ENCODE data around the gene DECR2.
"Not testable (repeated sequence)": the region's sequence is repeated elsewhere in the genome, so short reads cannot be mapped to it uniquely, and the experiment has no call there.

The DECR2 gene

GRCh38 chr16:405548-406506, 4.1 kb downstream of the DECR2 start:
- no peak for DNase-seq

- no peak for DNase-seq
These were observed 5.6 kb downstream of the DECR2 start for GRCh38 chr16:407253-407652.

DNA sequence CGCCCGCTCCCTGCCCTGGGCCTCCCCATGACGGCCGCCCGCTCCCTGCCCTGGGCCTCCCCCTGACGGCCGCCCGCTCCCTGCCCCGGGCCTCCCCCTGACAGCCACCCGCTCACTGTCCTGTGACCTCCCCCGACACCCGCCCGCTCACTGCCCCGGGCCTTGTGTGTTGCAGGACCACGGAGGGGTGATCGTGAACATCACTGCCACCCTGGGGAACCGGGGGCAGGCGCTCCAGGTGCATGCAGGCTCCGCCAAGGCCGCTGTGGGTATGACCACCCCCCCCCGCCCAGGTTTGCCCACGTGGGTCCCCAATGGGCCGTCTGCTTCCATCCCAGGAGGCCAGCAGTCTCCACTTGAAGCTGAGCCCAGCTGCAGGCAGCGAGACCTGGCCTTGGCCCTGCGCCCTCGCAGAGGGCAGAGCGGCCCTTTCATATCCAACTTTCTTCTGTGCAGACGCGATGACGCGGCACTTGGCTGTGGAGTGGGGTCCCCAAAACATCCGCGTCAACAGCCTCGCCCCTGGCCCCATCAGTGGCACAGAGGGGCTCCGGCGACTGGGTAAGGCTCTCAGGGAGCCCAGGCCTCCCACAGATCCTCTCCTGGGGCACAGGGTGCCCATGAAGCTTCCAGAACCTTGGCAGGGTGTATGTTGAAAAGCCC, 9.0 kb downstream of the DECR2 start:
- DNase-seq = no peak

- DNase-seq = no peak
These were observed 10.0 kb downstream of the DECR2 start for GRCh38 chr16:411576-412265.

DNA sequence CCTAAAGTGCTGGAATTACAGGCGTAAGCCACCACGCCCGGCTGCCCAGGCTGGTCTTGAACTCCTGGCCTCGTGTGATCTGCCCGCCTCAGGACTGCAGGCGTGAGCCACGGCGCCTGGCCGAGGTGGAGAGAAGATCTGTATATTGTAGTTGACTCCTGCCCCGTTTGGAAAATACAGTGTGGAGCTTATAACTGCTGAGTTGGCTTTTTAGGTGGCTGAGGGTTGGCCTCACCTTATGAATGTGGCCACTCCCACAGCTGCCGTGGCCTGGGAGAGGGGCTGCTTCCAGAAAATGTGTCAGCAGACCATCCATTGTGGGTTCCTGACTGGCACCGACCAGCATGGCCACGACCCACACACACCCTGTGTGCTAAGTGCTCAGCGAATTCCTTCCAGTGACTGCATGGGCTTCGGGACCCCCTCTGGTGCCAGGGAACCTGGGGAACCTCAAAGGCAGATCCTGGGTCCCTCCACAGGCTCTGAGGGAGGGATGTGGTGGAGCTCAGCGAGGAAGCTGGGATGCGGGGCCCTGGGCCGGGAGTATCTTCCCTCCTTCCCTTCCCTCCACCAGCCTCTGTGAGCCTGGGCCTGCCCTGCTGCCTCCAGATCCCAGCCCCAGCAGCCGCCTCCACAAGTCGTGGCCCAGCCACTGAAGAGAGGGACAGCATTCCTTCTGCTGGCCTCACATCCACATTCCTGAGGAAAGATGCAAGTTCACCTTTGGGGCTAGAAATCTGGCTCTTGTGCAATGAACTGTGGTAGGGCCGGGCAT, 12.9 kb downstream of the DECR2 start:
- no peak for DNase-seq

- DNase-seq = not testable (repeated sequence)
These were observed 13.4 kb downstream of the DECR2 start for GRCh38 chr16:415170-415498.

DNA sequence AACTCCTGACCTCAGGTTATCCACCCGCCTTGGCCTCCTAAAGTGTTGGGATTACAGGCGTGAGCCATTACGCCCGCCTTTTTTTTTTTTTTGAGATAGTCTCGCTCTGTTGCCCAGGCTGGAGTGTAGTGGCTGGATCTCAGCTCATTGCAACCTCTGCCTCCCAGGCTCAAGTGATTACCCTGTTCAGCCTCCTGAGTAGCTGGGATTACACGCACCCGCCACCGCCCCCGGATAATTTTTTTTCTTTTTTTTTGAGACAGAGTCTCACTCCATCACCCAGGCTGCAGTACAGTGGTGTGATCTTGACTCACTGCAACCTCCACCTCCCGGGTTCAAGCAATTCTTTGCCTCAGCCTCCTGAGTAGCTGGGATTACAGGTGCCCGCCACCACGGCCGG, 20.5 kb downstream of the DECR2 start:
- not testable (repeated sequence) for DNase-seq

DNA sequence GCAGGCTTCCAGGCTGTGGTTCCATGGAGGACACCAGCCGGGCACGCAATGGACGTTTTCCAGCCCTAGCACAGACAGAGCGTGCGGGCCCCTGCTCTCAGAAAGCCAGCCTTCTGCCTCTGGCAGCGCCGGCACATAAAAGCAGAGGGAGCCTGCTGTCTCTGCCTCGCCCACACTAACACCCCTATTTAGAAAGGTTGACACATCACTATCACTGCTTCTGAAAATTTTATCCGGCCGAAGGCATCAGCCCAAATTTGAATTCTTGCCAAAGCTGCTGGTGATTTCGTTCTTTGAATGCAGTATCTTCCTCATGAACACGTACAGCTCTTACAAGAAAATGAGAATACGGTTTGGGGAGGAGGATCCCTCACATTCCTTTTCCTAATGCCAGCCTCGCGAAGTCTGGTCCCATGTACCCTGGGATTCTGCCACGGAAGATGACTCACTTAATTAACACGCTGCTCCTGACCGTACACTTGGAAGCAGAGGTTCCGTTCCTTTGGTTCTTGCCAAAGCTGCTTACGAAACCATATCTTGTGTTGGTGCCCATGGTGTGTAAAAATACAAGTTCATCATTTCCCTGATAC, 22.4 kb downstream of the DECR2 start:
- no peak for DNase-seq

DNA sequence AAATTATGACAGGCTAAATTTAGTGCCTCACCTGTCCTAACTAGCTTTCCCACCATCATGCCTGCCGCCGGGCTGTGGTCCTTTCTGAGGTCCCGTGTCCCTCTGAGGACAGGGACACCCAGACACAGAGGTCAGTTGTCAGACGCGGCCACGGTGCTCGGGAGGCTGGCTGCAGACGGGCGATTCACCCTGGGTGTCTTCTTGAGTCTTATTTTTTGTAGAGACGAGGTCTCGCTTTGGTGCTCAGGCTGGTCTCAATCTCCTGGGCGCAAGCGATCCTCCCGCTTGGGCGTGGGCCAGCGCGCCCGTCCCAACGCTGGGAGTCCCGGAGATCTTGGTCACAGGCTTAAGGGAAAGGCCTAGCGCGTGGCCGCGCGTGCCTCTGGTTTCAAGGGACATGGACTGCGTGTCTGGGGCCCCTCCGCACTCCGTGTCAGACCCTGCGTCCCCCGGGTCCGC, 23.0 kb downstream of the DECR2 start:
- DNase-seq = no peak

- peak; percentile 70 for DNase-seq
These were observed 23.5 kb downstream of the DECR2 start, which contains the start of gene RAB11FIP3 for GRCh38 chr16:425082-425718. Gene RAB11FIP3, plus strand, starts transcription at chr16:425649. Its CDS starts 358 bp downstream, at chr16:426007.

DNA sequence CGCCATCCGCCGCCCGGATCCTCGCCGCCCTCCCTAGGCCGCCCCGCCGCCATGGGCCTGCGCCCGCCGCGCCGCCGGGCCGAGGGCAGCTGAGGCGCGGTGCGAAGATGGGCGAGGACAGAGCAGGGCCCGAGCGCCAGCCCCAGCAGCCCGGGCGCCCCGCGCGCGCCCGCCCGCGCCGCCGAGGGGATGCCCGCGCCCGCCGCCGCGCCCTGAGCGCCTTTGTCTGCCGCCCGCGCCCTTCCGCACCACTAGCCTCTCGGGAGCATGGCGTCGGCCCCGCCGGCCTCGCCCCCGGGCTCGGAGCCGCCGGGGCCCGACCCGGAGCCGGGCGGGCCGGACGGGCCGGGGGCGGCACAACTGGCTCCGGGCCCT, 24.0 kb downstream of the DECR2 start:
- DNase-seq = no peak

GRCh38 chr16:426115-426905, 24.6 kb downstream of the DECR2 start:
- DNase-seq = no peak

DNA sequence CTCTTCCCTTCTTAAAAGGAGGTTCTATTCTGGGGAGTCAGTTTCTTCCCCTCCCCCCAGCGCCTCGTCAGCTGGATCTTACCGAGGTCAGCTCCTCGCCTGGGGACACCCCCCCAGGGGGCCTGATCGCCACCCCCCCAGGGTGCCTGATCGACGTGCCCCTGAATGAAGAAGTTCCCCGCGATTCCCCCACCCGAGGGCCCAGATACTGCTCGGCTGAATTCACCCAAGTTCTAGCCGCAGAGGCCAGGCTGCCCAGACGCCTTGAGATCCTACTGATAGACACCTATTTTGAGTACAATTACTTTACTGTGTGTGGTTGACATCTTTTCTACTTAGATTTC, 25.2 kb downstream of the DECR2 start:
- no peak for DNase-seq

DNA sequence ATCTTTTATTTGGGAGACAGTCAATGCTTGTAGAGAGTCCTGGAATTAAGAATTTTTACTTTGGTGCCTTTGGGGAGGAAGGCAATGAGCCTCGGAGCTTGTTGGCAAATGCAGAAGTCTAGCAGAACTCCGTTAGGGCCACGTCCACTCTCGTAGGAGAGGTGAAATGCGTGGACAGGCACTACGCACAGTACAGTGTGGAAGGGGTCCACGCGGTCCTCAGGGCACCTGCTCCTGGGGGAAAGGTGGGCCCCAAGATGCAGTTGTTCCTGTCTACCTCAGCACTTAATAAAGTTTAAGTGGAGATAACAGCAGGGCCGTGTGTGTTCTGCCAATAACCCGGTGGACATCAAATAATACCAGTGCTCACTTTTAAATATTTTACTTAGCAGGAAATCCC, 25.6 kb downstream of the DECR2 start:
- no peak for DNase-seq

- no peak for DNase-seq
These were observed 29.2 kb downstream of the DECR2 start for GRCh38 chr16:430904-431303.

DNA sequence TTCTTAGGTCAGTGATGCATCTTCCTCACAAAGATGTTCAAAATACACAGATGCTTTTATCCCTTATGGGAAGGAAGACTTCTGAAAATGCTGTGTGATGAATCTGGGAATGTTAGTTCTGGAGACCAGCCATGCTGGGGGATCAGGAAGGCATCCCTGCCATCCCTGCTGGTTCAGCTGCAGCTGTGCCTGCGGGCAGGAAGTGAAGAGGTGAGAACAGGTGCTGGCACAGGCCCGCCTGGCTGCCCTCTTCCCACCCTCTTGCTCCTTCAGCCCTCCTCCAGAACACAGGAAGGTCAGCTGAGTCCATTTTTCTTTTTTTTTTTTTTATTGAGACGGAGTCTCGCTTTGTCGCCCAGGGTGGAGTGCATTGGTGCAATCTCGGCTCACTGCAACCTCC, 38.9 kb downstream of the DECR2 start:
- no peak for DNase-seq

DNA sequence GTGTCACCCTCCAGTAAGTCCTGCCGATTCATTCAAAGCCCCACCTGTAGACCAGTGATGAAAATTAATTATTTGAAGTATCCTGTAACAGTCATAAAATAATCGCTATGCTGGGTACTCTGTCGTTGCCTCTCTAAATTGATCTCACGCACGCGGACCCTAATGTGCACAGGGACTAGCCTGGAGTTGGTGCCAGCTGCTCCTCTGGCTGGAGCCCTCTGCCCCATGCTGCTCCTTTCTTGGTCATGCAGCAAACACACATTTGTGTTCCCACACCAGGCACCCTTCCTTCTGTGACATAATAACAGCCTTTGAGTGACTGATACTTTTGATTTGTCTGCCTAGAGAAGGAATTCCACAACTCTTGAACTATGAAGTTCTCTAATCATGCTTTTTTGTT, 39.8 kb downstream of the DECR2 start:
- no peak for DNase-seq

DNA sequence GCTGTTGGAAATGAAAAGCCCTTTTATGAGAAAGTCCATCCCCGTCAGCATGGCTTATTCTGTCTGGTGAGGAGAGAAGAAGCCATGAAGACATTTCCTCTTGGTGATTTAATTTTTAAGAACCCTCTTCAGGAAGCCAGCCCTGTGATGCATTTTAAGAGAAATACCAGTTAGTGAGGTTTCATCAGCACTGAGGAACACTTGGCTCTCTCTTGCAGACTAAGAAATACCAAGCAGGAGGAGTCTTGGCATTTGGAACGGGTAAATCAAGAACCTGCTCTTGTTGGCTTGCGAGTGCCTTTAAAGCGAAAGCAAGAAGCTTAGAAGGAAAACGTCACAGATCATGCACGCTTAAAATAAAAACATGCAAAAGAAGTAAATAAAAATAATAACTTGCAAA, 41.3 kb downstream of the DECR2 start:
- DNase-seq = no peak

- DNase-seq = no peak
These were observed 42.3 kb downstream of the DECR2 start for GRCh38 chr16:444027-444426.

DNA sequence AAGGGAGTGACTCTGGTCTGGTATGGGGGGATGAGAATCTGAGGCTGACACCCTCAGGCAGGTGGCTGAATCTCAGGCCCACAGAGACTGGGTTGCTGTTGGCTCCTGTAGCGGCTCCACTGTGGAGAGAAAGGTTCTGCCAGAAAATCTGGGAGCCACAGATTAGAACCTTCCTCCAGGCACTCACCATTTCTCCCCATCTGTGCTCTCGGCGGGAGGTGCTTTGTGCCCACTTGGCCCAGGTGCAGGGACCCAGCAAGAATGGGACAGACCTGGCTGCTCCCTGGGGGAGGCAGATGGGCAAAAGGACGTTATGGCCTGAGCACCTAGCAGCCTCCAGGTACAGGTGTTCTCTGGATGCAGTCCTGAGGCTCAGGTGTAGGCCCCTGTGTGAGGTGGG, 43.9 kb downstream of the DECR2 start:
- DNase-seq = no peak

GRCh38 chr16:450385-450784, 48.7 kb downstream of the DECR2 start:
- no peak for DNase-seq

All from NK-92 treated with Interleukin-12 subunit alpha and Interleukin-12 subunit beta, amount 100 ng/mL, for 24 hours (cell line).